SJSA1 (cell line): ENCODE data around the gene CHST8. TPM values are rescaled to one million over a fixed set of nuclear protein-coding genes. Genes with fewer than 3 reads are reported as not detected.

Source experiments
- DNase-seq, 2 experiments: peaks; one replicate each; pipeline ENCODE4 v3.0.0-alpha.2; 2015 to 2020; ENCODE audit warnings: low spot score in 2 of 2, low read depth in 1 of 2
- H3K27ac ChIP-seq: fragments of 250-450 bp; sonication (Bioruptor Pico); 2 replicates; pipeline ENCODE4 v1.5.1; 2020; ENCODE audit warnings: mild to moderate bottlenecking, moderate library complexity
- H3K27me3 ChIP-seq: fragments of 250-450 bp; sonication (Bioruptor Pico); replicated peaks from 2 replicates; pipeline ENCODE4 v1.5.1; 2020; ENCODE audit warnings: mild to moderate bottlenecking, moderate library complexity
- H3K36me3 ChIP-seq: fragments of 250-450 bp; sonication (Bioruptor Pico); 2 replicates; pipeline ENCODE4 v1.5.1; 2020; ENCODE audit warnings: mild to moderate bottlenecking
- H3K4me1 ChIP-seq: fragments of 250-450 bp; sonication (Bioruptor Pico); replicated peaks from 2 replicates; pipeline ENCODE4 v1.6.1; 2021; ENCODE audit warnings: mild to moderate bottlenecking
- H3K4me3 ChIP-seq: fragments of 250-450 bp; sonication (Bioruptor Pico); 2 replicates; pipeline ENCODE4 v1.5.1; 2020; ENCODE audit warnings: mild to moderate bottlenecking
- H3K9me3 ChIP-seq: fragments of 250-450 bp; sonication (Bioruptor Pico); replicated peaks from 2 replicates; pipeline ENCODE4 v1.5.1; 2020; ENCODE audit warnings: mild to moderate bottlenecking
- total RNA-seq: library from RNA; depleted of rRNA; stranded (reverse); fragments of >200 nt; shearing (Covaris generic); gene quantifications from 2 replicates; pipeline ENCODE4 v1.2.3, GENCODE V29; 2014

The CHST8 gene
- total RNA-seq, 1 experiment from 2014 or later: not detected

DNA sequence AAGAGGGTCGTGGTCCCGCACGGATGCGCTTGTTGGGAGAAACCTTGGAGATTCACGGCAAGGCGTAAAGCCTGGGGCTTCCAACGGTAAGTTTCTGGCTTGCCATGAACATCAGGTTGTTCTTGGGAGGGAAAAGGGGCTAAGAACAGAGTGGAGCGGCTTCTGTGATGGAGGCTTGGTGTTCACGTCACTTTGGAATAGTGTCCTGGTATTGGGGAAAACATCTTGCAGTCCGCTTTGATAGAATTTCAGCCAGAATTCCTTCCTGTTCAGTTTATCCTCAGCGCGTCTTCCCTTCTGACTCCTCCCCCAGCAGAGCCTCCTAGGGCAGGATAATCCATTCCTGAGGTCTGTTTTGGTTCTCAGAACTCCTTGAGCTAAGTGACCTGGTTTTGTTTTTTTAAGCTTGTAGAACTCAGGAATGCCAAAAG, 176.9 kb downstream of the CHST8 start:
- Histone ChIP-seq H3K4me1 (peaks cover 17% of the 10 kb centered on the region), H3K4me3 (no peak overlapping the region), H3K36me3 (no peaks in the 10 kb centered on the region), H3K9me3 (0 out of 2 replicates have a peak, but pooled peaks cover 6% of the 10 kb centered on the region), H3K27ac (no peak overlapping the region), H3K27me3 (peaks cover 71% of the 10 kb centered on the region)
- DNase-seq: no peak

DNA sequence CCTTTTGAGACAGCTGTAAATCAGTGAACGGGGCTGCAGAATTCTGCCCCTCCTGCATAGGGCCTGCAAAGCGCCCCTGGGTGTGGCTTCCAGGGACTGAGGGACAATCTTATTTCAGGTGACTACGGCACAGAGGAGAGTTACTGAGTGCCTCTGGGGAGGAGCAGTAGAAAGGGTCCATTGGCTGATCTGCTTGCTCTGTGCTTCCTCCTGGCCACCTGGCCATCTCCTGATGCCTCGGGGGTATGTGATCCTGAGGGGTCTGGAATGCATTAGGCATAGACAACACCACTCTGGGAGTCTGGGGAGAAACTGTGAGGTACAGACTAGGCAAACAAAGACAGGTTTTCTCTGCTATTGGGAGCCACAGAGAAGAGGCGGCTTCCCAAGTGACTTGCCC, 177.7 kb downstream of the CHST8 start:
- Histone ChIP-seq H3K4me3 (no peak overlapping the region), H3K9me3 (0 out of 2 replicates have a peak, but pooled peaks cover 6% of the 10 kb centered on the region), H3K36me3 (no peaks in the 10 kb centered on the region), H3K27ac (no peak overlapping the region), H3K4me1 (peaks cover 17% of the 10 kb centered on the region), H3K27me3 (peaks cover 63% of the 10 kb centered on the region)
- no peak for DNase-seq

DNA sequence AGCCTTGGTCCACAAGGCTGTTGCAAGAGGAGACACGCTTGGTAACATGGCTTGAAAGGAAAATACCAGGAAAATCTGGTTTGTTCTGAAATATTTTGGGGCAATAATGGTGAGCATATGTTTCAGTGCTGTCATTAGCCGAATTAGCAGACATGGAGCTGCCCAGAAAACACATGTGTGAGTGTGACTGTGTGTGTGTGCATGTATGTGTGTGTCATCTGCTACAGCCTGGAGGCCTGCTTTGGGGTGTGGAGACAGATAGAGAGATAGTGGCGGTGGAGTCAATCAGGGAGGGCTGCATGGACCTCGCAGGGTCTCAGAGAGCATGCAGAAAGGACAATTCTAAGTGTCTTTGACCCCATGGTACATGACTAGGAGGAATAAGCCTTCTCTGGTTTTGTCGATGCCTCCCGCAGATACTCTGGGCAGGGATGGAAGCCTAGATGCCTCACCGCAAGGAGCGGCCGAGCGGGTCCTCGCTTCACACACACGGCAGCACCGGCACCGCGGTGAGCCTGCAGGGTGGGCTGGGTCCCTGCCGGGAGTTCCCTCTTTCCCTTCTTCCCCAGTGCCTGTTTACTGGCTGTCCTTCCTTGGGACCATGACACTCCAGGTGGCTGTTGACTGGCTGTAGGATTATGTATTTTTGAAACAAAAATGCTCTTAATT, 178.4 kb downstream of the CHST8 start:
- no peak overlapping the region for H3K27ac ChIP-seq

DNA sequence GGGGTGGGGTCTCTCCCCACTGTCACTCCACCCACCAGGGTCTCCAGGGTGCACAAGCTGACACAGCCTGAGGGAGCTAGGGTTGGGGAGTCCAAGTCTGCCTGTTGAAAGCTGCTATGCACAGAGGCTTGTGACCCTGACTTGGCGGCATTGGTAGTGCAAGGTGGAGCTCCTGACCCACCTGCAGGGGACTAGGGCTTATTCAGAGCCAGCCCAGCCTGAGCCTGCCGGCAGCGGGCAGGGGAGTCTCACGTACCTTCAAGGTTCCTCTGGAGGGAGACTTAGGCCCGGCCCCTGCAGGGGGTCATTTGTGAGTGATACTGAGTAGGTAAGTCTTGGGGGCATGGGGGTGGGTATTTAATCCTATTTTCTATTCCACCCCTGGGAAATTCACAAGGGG, 179.7 kb downstream of the CHST8 start:
- H3K4me3 ChIP-seq: no peak overlapping the region
- no peaks in the 10 kb centered on the region for H3K9me3 ChIP-seq
- H3K36me3 ChIP-seq: no peaks in the 10 kb centered on the region
- peaks cover 9% of the 10 kb centered on the region for H3K4me1 ChIP-seq
- H3K27me3 ChIP-seq: peaks cover 45% of the 10 kb centered on the region
- no peak overlapping the region for H3K27ac ChIP-seq
- DNase-seq: no peak

More for the DNA sequence above, 178.4 kb downstream of the CHST8 start:
- Histone ChIP-seq H3K9me3 (0 out of 2 replicates have a peak, but pooled peaks cover 6% of the 10 kb centered on the region), H3K27me3 (peaks cover 57% of the 10 kb centered on the region), H3K4me3 (no peak overlapping the region), H3K36me3 (no peaks in the 10 kb centered on the region), H3K4me1 (peaks cover 17% of the 10 kb centered on the region)
- DNase-seq: no peak

DNA sequence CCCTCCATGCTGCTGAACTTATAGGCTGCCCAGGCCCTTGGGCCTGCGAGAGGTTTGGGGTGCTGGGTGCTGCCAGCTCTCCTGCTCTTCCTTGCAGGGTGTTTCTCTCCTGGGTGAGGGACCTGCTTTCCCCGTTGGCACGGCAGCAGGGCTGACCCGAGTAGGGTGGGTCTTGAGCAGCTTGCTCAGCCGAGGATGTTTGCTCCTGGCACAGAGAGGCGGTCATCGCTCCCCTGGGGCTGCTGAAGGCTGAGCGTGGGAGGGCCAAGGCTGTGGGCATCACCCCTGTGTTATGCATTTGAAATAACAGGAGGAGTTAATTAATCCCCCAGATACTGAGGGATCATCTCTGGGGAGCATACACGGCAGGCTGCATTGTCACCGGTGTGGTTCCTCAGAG, 180.2 kb downstream of the CHST8 start:
- no peak for DNase-seq
- no peak overlapping the region for H3K27ac ChIP-seq
- no peak overlapping the region for H3K4me3 ChIP-seq
- peaks cover 7% of the 10 kb centered on the region for H3K4me1 ChIP-seq
- no peaks in the 10 kb centered on the region; the same call in 1 of the 2 replicates for H3K36me3 ChIP-seq
- H3K27me3 ChIP-seq: peaks cover 41% of the 10 kb centered on the region
- H3K9me3 ChIP-seq: no peaks in the 10 kb centered on the region

DNA sequence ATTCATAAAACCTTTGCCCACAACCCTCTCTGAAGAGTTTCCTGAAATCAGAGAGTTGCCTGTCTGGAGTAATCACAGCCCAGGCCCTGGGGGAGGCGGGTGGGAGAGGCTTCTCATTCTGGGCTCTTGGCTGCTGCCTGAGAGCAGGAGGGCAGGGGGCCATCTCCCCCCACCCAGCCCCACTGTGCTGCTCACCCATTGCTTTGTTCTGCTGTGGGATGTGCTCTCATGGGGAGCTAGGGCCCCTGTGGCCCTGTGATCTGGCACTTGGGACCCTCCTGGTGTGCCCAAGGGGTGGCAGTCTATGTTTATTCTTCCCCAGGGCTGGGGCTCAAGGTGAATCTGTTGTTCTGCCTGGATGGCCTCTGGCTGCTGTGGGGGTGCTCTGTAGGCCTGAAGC, 181.0 kb downstream of the CHST8 start:
- Histone ChIP-seq H3K4me3 (no peak overlapping the region), H3K27me3 (peaks cover 33% of the 10 kb centered on the region), H3K36me3 (no peaks in the 10 kb centered on the region; the same call in 1 of the 2 replicates), H3K4me1 (no peaks in the 10 kb centered on the region), H3K9me3 (no peaks in the 10 kb centered on the region), H3K27ac (no peak overlapping the region)
- DNase-seq: no peak

DNA sequence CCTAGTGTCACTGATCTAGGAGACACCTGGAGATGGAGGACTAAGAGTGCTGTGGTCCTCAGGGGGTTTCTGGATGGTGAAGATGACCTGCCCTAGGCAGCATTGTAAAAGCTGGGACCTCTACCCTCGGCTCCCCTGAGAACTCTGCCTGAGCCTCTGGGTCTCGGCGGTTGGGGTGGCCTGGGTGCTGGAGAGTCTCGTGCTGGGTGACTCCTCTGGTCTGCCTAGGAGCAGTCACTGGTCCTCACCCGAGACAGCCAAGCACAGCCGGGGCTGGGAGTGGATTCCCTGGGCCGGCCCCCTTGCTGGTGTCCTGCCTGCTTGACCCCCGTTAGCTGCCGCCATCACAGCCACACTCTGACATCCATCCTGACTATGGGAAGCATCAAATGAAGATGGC, 181.6 kb downstream of the CHST8 start:
- Histone ChIP-seq H3K27me3 (peaks cover 29% of the 10 kb centered on the region), H3K9me3 (no peaks in the 10 kb centered on the region), H3K4me3 (no peak overlapping the region), H3K36me3 (no peaks in the 10 kb centered on the region; the same call in 1 of the 2 replicates), H3K4me1 (no peaks in the 10 kb centered on the region), H3K27ac (no peak overlapping the region)
- DNase-seq: no peak

DNA sequence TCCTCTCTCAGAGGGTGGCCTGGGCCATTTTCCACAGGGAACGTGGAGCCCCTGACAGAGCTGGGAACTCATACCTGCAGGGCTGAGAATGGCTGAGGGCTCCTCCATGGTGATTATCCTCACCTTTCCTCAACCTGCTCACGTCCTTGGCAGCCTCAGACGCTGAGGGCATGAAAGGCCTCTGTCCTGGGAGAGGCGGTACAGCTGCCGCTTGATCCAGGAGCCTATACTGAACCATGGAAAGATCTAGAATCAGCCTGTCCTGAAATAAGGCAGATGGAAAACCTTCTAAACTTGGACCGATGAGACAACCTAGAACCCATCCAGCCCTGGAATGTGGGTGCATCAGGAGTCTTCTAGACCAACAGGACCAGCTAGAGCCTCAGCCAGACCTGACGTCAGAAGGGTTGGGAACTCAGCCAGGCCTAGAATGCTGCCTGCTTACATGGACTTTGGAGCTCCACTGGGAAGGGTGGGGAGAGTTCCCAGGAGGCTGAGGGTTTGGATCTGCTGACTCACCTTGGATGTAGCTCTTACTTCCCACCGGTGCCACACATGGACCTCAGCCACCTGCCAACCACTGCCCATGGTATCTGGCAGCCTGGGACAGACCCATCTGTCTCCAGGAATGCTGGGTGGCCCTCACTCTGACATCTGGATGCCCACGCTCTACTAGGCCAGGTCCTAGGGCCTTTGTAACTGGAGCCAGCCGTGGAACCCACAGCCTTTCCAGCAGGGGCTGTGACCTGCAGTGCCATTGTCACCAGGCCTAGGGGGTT, 182.5 kb downstream of the CHST8 start:
- Histone ChIP-seq H3K36me3 (no peaks in the 10 kb centered on the region; the same call in 1 of the 2 replicates), H3K9me3 (no peaks in the 10 kb centered on the region), H3K27me3 (peaks cover 21% of the 10 kb centered on the region), H3K4me3 (no peak overlapping the region), H3K27ac (no peak overlapping the region), H3K4me1 (no peaks in the 10 kb centered on the region)
- DNase-seq: no peak

DNA sequence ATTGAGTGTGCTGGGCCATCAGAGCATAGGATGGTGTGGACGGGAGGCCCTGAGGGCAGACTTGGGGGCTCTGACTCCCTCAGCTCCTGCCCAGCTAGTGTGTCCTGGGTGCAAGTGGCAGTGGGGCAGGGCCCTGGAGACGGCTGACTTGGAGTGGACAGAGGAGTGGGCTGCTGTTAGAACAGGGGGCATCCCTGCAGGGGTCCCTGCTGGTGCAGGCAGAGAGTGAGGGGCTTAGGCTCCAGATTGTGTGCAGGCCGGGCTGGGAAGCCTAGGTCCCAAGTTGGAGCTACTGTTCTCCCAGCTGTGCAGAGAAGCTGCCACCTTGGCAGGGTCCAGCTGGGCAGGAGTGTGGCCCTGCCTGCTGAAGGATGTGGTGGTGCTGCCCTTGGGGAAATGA, 183.6 kb downstream of the CHST8 start:
- H3K36me3 ChIP-seq: no peaks in the 10 kb centered on the region; the same call in 1 of the 2 replicates
- DNase-seq: no peak
- H3K9me3 ChIP-seq: no peaks in the 10 kb centered on the region
- no peak overlapping the region for H3K4me3 ChIP-seq
- peaks cover 10% of the 10 kb centered on the region; the same call in 1 of the 2 replicates for H3K27me3 ChIP-seq
- no peak overlapping the region for H3K27ac ChIP-seq
- H3K4me1 ChIP-seq: no peaks in the 10 kb centered on the region

DNA sequence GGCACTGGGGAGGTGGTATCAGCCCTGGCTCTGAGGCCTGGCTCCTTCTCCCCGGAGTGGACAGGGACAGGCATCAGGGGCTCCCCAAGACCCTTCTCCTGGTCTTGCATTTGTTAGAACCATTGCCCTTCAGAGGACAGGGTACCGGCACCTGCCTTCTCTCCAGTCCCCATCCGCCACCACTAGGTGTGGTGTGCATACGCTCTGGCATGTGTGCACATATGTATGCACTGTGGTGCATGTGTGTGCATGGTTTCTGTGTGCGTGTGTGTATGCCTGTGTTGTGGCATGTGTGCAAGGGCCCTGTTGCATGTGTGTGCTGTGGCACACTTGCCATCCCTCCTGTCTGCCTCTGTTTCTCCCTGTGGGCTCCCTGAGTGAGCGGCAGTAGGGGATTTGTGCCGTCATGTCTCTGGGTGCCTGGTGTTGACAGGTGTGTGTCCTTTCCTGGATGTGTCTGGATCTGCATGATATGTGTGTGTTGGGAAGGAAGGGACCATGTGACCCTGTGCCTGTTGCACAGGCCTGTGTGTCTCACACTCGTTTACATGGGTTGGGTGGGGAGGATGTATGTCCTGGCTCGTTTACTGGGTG, 184.2 kb downstream of the CHST8 start:
- no peak overlapping the region for H3K4me3 ChIP-seq
- no peaks in the 10 kb centered on the region for H3K9me3 ChIP-seq
- H3K4me1 ChIP-seq: no peaks in the 10 kb centered on the region
- H3K27ac ChIP-seq: no peak overlapping the region
- 0 out of 2 replicates have a peak, but pooled peaks cover 4% of the 10 kb centered on the region for H3K27me3 ChIP-seq
- no peaks in the 10 kb centered on the region; the same call in 1 of the 2 replicates for H3K36me3 ChIP-seq
- DNase-seq: no peak

DNA sequence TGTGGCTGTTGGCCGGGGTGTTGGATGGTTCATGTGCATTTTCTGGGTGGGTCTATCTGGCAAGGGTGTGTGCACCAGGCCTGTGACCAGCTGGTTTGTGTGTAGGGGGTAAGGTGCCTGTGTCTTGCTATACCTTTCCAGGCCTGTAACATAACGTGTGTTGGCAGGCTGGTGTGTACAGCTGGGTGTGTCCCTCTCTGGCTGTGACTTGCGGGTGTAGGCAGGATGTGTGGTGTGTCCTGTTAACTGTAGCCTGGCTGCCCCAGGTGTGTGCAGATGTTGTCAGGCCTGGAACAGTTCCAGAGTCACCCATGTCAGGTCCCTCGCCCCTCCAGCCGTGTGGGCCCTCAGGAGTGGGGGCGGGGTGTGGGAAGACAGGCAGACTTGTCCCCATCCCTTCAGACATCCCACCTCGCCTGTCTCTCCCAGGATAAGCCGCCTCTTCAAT, 184.7 kb downstream of the CHST8 start:
- H3K27ac ChIP-seq: no peak overlapping the region
- no peaks in the 10 kb centered on the region for H3K27me3 ChIP-seq
- no peak overlapping the region for H3K4me3 ChIP-seq
- H3K9me3 ChIP-seq: no peaks in the 10 kb centered on the region
- H3K4me1 ChIP-seq: no peaks in the 10 kb centered on the region
- H3K36me3 ChIP-seq: no peaks in the 10 kb centered on the region; the same call in 1 of the 2 replicates
- no peak for DNase-seq

DNA sequence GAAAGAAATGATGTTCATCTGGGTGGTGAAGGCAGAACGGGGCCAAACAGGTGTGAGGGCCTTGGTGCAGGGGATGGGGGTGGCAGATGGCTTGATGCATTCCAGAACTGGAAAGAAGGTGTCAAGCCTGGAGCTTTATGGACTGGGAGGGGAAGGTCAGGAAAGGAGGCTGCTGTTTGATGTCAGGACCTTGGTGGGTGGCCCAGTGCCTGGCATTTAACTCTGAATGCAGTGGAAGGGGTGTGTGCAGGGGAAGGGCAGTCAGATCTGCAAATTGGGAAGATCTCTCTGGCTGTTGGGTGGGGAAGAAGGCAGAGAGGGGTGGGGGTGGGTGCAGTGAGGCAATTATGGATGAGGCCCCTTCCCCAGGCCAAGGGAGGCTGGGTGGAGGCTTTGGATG, 186.6 kb downstream of the CHST8 start:
- no peaks in the 10 kb centered on the region for H3K4me1 ChIP-seq
- H3K36me3 ChIP-seq: no peaks in the 10 kb centered on the region; the same call in 1 of the 2 replicates
- no peaks in the 10 kb centered on the region for H3K27me3 ChIP-seq
- DNase-seq: no peak
- H3K4me3 ChIP-seq: no peak overlapping the region
- no peaks in the 10 kb centered on the region for H3K9me3 ChIP-seq
- H3K27ac ChIP-seq: no peak overlapping the region

DNA sequence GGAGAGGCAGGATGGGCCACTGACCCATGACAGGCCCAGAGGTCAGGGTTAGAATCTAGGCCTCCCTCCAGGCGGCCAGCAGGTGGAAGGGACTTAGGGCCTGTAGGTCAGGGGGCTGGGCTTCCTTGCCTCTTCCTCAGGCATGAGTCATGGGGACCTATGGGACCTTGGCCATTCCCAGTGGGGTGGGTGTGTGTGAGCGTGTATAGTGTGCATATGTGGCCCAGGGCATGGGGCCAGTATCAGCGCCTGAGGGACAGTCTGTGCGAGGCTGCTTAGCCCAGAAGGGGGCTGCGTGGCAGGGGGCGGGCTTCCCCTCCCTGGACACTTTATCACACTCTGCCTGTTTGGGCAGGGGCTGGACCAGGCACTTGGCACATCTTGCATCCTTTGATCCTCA, 188.2 kb downstream of the CHST8 start:
- Histone ChIP-seq H3K4me3 (no peak overlapping the region), H3K36me3 (no peaks in the 10 kb centered on the region; the same call in 1 of the 2 replicates), H3K27ac (no peak overlapping the region), H3K4me1 (no peaks in the 10 kb centered on the region), H3K27me3 (no peaks in the 10 kb centered on the region), H3K9me3 (no peaks in the 10 kb centered on the region)
- DNase-seq: no peak

DNA sequence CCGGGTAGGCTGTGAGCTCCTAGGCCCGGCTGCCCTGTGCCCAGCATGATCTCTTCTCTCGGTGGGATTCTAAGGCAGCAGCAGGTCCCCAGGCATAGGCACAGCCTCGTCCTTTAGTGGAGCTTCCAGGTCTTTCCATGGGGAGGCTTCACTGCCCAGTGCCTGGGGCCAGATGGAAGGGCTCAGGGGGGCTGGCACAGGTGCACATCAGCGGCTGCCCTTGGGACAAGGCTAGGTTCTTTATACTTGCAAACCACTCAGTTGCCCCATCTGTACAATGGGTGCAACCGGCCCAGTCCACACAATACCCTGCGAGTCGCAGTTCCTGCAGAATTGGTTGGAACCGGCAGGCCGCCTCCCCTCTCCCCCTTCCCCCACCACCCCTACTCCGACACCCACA, 189.1 kb downstream of the CHST8 start:
- H3K36me3 ChIP-seq: no peaks in the 10 kb centered on the region; the same call in 1 of the 2 replicates
- H3K4me3 ChIP-seq: no peak overlapping the region
- no peaks in the 10 kb centered on the region for H3K9me3 ChIP-seq

More for the DNA sequence above, 189.1 kb downstream of the CHST8 start:
- no peak for DNase-seq
- H3K27me3 ChIP-seq: no peaks in the 10 kb centered on the region
- H3K4me1 ChIP-seq: no peaks in the 10 kb centered on the region
- no peak overlapping the region for H3K27ac ChIP-seq
